Measurements from ENCODE around the gene LAMA2. TPM values are rescaled to one million over a fixed set of nuclear protein-coding genes. Genes with fewer than 3 reads are reported as not detected.

Gene LAMA2
- total and polyA plus RNA-seq, 10 donors, result 0.83 to 66.6 (median 18.8) TPM

- TF ChIP-seq POLR2A (IDR thresholded peaks at IDR 0.05) (no peak), POLR2AphosphoS5 (IDR thresholded peaks at IDR 0.05) (no peak), CTCF (IDR thresholded peaks at IDR 0.05 in 8 of 11, conservative IDR thresholded peaks at IDR 0.05 in 3 of 11) (no peak)
- DNase-seq, result no peak
- Histone ChIP-seq H3K27me3 (replicated peaks in 1 of 7) (no peaks in the 10 kb centered on the region), H3K36me3 (no peaks in the 10 kb centered on the region), H3K4me3 (no peak overlapping the region), H3K4me1 (no peaks in the 10 kb centered on the region), H3K9me3 (no peaks in the 10 kb centered on the region), H3K27ac (no peak overlapping the region)
- 80 to 89% (median 84%) methylated on average over 3 of the region's 3 CpGs for WGBS, 5 donors
- intact Hi-C loops (cut with DNase I; ENCODE audit: low total_unique reads), result no loop called here
Observed at GRCh38 chr6:129434091-129434490, 551.2 kb downstream of the LAMA2 start.

- TF ChIP-seq POLR2AphosphoS5 (IDR thresholded peaks at IDR 0.05), result no peak
- TF ChIP-seq CTCF (IDR thresholded peaks at IDR 0.05 in 8 of 11, conservative IDR thresholded peaks at IDR 0.05 in 3 of 11), result no peak
- no peak for TF ChIP-seq POLR2A (IDR thresholded peaks at IDR 0.05)
- no peak overlapping the region for H3K4me3 ChIP-seq
- no peaks in the 10 kb centered on the region for H3K4me1 ChIP-seq
- intact Hi-C loops (cut with DNase I; ENCODE audit: low total_unique reads), result no loop called here
- H3K27ac ChIP-seq, result no peak overlapping the region
- no peaks in the 10 kb centered on the region for H3K9me3 ChIP-seq
- 47 to 59% (median 56%) methylated on average over 8 of the region's 8 CpGs for WGBS, 5 donors
- no peaks in the 10 kb centered on the region for H3K36me3 ChIP-seq
- no peak for DNase-seq
- H3K27me3 ChIP-seq (replicated peaks in 1 of 7), result no peaks in the 10 kb centered on the region
Observed at GRCh38 chr6:129440691-129441090, 557.8 kb downstream of the LAMA2 start.

- intact Hi-C loops (cut with DNase I; ENCODE audit: low total_unique reads), result no loop called here
Observed at GRCh38 chr6:129444683-129445082, 561.7 kb downstream of the LAMA2 start.

More at GRCh38 chr6:129444683-129445082, 561.7 kb downstream of the LAMA2 start:
- Histone ChIP-seq H3K4me3 (no peak overlapping the region), H3K4me1 (no peaks in the 10 kb centered on the region), H3K27ac (no peak overlapping the region), H3K36me3 (no peaks in the 10 kb centered on the region), H3K27me3 (replicated peaks in 1 of 7) (no peaks in the 10 kb centered on the region), H3K9me3 (no peaks in the 10 kb centered on the region)
- WGBS, 5 donors, result 58 to 83% (median 70%) methylated on average over 3 of the region's 3 CpGs
- no peak for DNase-seq
- TF ChIP-seq CTCF (IDR thresholded peaks at IDR 0.05 in 8 of 11, conservative IDR thresholded peaks at IDR 0.05 in 3 of 11), result no peak
- no peak for TF ChIP-seq POLR2A (IDR thresholded peaks at IDR 0.05)

All from spleen (tissue), 11 donors.